Measurements from ENCODE around the gene BICD1.

DNA sequence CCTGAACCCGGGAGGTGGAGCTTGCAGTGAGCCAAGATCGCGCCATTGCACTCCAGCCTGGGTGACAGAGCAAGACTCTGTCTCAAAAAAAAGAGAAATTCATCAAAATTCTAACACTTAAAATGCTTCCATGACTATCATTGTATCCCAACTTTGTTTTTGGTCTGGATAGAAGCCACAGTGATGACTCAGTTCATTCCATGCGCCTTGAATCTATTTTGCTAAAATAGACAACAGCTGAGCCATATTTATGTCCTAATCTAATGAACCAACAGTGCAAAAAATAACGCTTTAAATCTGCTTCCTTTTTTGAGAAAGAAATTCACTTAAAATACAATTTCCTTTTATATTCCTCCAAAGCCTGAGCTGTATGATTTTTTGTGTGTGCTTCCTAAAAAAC lies 23.2 kb upstream of the BICD1 start:
- TF ChIP-seq, protein P1, sequence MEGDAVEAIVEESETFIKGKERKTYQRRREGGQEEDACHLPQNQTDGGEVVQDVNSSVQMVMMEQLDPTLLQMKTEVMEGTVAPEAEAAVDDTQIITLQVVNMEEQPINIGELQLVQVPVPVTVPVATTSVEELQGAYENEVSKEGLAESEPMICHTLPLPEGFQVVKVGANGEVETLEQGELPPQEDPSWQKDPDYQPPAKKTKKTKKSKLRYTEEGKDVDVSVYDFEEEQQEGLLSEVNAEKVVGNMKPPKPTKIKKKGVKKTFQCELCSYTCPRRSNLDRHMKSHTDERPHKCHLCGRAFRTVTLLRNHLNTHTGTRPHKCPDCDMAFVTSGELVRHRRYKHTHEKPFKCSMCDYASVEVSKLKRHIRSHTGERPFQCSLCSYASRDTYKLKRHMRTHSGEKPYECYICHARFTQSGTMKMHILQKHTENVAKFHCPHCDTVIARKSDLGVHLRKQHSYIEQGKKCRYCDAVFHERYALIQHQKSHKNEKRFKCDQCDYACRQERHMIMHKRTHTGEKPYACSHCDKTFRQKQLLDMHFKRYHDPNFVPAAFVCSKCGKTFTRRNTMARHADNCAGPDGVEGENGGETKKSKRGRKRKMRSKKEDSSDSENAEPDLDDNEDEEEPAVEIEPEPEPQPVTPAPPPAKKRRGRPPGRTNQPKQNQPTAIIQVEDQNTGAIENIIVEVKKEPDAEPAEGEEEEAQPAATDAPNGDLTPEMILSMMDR (conservative IDR thresholded peaks at IDR 0.05 in 1 of 2, IDR thresholded peaks at IDR 0.05 in 1 of 2; ENCODE audit: low read depth in 1 of 2, low read length in 2 of 2): no peak
- TF ChIP-seq EZH2 (IDR thresholded peaks at IDR 0.05; ENCODE audit: low read length, missing control alignments): no peak
